Stimulated activated naive CD8-positive, alpha-beta T cell treated with anti-CD3 and anti-CD28 coated beads, Interleukin-15, Interleukin-2, amounts not matched to agents 100 U/mL and 50 U/mL, for 24 hours (primary cell): ENCODE data around the gene CD163L1.

Source experiments
- ATAC-seq: fragments of 150-1000 bp; cut with Tn5 transposase; one replicate; pipeline ENCODE4 v1.10.0; 2021
- DNase-seq: peaks from one replicate; pipeline ENCODE4 v3.0.0; 2021

Gene CD163L1

GRCh38 chr12:7324176-7324575, 119.8 kb downstream of the CD163L1 start:
- DNase-seq (no peak), ATAC-seq (no peak)

DNA sequence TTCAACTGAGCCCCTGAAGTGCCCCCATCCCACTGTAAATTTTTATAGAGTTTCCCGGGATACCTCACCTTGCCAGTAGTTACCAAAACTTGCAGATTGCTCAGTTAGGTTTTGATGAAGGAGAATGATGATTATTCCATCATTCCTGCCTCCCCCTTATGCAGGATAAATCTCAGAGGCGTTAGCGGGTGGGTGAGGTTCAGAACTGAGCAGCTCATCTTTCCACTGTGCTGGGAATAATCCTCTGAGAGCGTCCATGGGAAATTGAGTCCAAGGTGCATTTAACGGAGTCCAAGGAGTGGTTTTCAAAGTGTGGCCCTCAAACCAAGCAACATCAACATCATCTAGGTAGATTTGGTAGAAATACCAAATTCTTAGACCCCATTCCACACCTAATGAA, 121.4 kb downstream of the CD163L1 start:
- ATAC-seq (no peak), DNase-seq (no peak)

DNA sequence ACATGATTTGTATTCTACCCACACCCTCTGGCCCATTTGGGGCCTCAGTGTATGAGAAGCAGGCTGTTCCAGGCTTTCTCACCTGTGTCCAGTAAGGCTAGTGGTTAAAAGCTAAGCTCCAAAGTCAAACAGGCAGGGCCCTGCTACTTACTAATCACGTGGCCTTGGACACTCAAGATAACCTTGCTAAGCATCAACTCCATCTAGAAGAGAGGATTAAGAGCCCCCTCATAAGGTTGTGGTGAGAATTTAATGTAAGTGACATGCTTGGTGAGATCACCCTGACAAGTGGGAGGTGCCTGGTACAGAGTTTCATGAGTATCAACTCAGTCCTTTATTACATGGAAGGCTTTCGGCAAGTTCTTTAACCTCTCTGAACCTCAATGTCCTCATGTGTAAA, 122.3 kb downstream of the CD163L1 start:
- ATAC-seq (no peak), DNase-seq (no peak)

GRCh38 chr12:7319930-7320329, 124.0 kb downstream of the CD163L1 start:
- DNase-seq, result no peak

DNA sequence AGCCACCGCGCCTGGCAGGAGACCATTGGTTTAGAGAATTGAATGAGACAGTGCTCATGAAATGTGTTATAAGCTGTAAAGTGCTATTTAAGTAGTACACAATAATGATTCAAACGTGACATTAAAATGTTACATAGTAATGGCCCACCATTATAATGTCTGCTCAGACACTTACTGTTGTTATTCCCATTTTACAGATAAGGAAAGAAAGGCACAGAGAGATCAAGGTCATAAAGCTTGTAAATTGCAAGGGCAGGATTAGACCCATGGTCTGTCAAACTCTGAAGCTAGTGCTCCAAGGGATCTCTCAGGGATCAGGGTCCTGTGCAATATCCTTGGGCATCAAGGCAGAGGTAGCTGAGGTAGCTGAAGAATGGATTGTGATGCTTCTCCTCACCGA, 133.9 kb downstream of the CD163L1 start:
- DNase-seq (no peak), ATAC-seq (no peak)

More at GRCh38 chr12:7319930-7320329, 124.0 kb downstream of the CD163L1 start:
- no peak for ATAC-seq
